Lower lobe of right lung (tissue), 2 donors: Measurements from ENCODE around the gene DTNB. TPM values are rescaled to one million over a fixed set of nuclear protein-coding genes. Genes with fewer than 3 reads are reported as not detected.

Experiments
- ATAC-seq, 2 donors: fragments of 200-7000 bp; cut with Tn5 transposase; one replicate each; pipeline ENCODE4 v1.9.1; 2020 to 2022; ENCODE audit warnings: mild to moderate bottlenecking in 2 of 2, moderate library complexity in 2 of 2
- DNase-seq: peaks from one replicate; pipeline ENCODE4 v3.0.0-alpha.2; 2020
- H3K27ac ChIP-seq: fragments of 200-600 bp; one replicate; pipeline ENCODE4 v1.8.0; 2022
- H3K27me3 ChIP-seq: fragments of 200-600 bp; one replicate; pipeline ENCODE4 v1.8.0; 2022; ENCODE audit warnings: low read depth
- H3K36me3 ChIP-seq: fragments of 200-600 bp; one replicate; pipeline ENCODE4 v1.8.0; 2022; ENCODE audit warnings: mild to moderate bottlenecking
- H3K4me1 ChIP-seq: fragments of 200-600 bp; one replicate; pipeline ENCODE4 v1.8.0; 2022
- H3K4me3 ChIP-seq: fragments of 200-600 bp; one replicate; pipeline ENCODE4 v1.8.0; 2022; ENCODE audit warnings: mild to moderate bottlenecking
- H3K9me3 ChIP-seq: fragments of 200-600 bp; one replicate; pipeline ENCODE4 v1.8.0; 2022
- CTCF ChIP-seq: fragments of 200-600 bp; IDR thresholded peaks from one replicate; pipeline ENCODE4 v1.8.0; 2022; ENCODE audit warnings: antibody characterized with exemption, mild to moderate bottlenecking
- intact Hi-C: fragments of 100-400 bp; cut with DNase I; formaldehyde crosslinking; loops from one replicate; pipeline ENCODE4 v1.11.0; 2022
- total RNA-seq: library from RNA; stranded (reverse); fragmentation: NEBNext Ultra II Directional; extraction: Animal tissue kit (Norgen Biotek cat#: 25700); gene quantifications from one replicate; pipeline ENCODE4 v1.2.1, GENCODE V29; 2021
- donor health status: DM: no; HTN: yes; CAD: no; lungs with severe emphysema.

The DTNB gene
- total RNA-seq, 1 donor from 2014 or later = 32.9 TPM

- ATAC-seq (peak in 1 of 2 donors; percentile 27), DNase-seq (no peak)
- no peak overlapping the region for H3K27ac ChIP-seq
- TF ChIP-seq CTCF = no peak
- intact Hi-C loops = no loop called here
- H3K27me3 ChIP-seq = no peaks in the 10 kb centered on the region
- no peaks in the 10 kb centered on the region for H3K36me3 ChIP-seq
- H3K4me1 ChIP-seq = peaks cover 16% of the 10 kb centered on the region
- no peaks in the 10 kb centered on the region for H3K9me3 ChIP-seq
- H3K4me3 ChIP-seq = no peak overlapping the region
These were observed 83.6 kb downstream of the DTNB start for GRCh38 chr2:25589676-25590205.

- Histone ChIP-seq H3K27ac (no peak overlapping the region), H3K4me3 (no peak overlapping the region), H3K27me3 (no peaks in the 10 kb centered on the region), H3K9me3 (no peaks in the 10 kb centered on the region), H3K36me3 (no peaks in the 10 kb centered on the region), H3K4me1 (peaks cover 16% of the 10 kb centered on the region)
- no peak for TF ChIP-seq CTCF
- intact Hi-C loops = no loop called here
- ATAC-seq (no peak), DNase-seq (no peak)
These were observed 84.8 kb downstream of the DTNB start for GRCh38 chr2:25588576-25588975.

- Histone ChIP-seq H3K4me3 (no peak overlapping the region), H3K36me3 (no peaks in the 10 kb centered on the region), H3K27me3 (no peaks in the 10 kb centered on the region), H3K4me1 (peaks cover 16% of the 10 kb centered on the region), H3K27ac (no peak overlapping the region), H3K9me3 (no peaks in the 10 kb centered on the region)
- no peak for DNase-seq
- no peak for TF ChIP-seq CTCF
- ATAC-seq = peak; percentile 40 to 57
- intact Hi-C loops = no loop called here
These were observed 86.0 kb downstream of the DTNB start for GRCh38 chr2:25587361-25587760.

- no peaks in the 10 kb centered on the region for H3K36me3 ChIP-seq
- H3K27ac ChIP-seq = no peak overlapping the region
- intact Hi-C loops = no loop called here
- H3K27me3 ChIP-seq = no peaks in the 10 kb centered on the region
- no peak overlapping the region for H3K4me3 ChIP-seq
- no peak for DNase-seq
- peaks cover 10% of the 10 kb centered on the region for H3K4me1 ChIP-seq
- TF ChIP-seq CTCF = no peak
- no peak for ATAC-seq
- no peaks in the 10 kb centered on the region for H3K9me3 ChIP-seq
These were observed 86.6 kb downstream of the DTNB start for GRCh38 chr2:25586726-25587144.

GRCh38 chr2:25585189-25585588 is 88.2 kb downstream of the DTNB start:
- H3K27me3 ChIP-seq = no peaks in the 10 kb centered on the region
- ATAC-seq (no peak), DNase-seq (no peak)
- no peaks in the 10 kb centered on the region for H3K9me3 ChIP-seq
- H3K36me3 ChIP-seq = no peaks in the 10 kb centered on the region
- no peak overlapping the region for H3K4me3 ChIP-seq
- peaks cover 4% of the 10 kb centered on the region for H3K4me1 ChIP-seq
- intact Hi-C loops = no loop called here
- TF ChIP-seq CTCF = no peak
- H3K27ac ChIP-seq = no peak overlapping the region
